NB4 (cell line): ENCODE measurements around the gene CCL20.

ENCODE experiments used
- POLR2A ChIP-seq: IDR thresholded peaks from 2 replicates; pipeline ENCODE4 v1.6.1; 2011; ENCODE audit warnings: mild to moderate bottlenecking; ENCODE audit not compliant: insufficient read length; ENCODE audit errors: extremely low read depth
- TF ChIP-seq, protein P1 (sequence below): IDR thresholded peaks from one replicate; pipeline ENCODE4 v1.5.1; 2012; ENCODE audit warnings: low read depth, low read length
- TF ChIP-seq, protein P2 (sequence below): IDR thresholded peaks from 2 replicates; pipeline ENCODE4 v1.6.1; 2011; ENCODE audit warnings: low read depth, low read length

DNA sequence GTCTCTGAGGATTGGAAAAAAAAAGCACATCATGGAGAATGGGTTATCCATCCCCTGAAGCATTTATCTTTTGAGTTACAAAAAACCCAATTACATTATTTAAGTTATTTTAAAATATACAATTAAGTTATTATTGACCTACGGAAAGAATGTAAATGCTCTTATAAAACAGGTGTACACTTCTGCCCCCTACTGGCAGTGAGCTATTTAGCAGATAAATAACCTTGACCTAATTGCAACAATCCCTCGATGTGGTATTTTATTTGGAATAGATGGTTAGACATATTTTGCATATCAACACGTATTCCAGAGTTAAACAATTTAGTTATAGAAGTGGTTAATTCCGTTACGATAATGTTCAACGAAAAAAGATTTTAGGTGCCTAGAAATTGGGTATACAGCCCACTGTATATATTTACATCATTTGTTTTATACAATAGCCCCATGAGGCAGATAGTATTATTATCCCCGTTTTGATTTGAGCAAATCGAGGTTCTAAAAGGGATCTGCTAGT, 48.6 kb downstream of the CCL20 start:
- TF ChIP-seq POLR2A: no peak
- TF ChIP-seq, protein P1, sequence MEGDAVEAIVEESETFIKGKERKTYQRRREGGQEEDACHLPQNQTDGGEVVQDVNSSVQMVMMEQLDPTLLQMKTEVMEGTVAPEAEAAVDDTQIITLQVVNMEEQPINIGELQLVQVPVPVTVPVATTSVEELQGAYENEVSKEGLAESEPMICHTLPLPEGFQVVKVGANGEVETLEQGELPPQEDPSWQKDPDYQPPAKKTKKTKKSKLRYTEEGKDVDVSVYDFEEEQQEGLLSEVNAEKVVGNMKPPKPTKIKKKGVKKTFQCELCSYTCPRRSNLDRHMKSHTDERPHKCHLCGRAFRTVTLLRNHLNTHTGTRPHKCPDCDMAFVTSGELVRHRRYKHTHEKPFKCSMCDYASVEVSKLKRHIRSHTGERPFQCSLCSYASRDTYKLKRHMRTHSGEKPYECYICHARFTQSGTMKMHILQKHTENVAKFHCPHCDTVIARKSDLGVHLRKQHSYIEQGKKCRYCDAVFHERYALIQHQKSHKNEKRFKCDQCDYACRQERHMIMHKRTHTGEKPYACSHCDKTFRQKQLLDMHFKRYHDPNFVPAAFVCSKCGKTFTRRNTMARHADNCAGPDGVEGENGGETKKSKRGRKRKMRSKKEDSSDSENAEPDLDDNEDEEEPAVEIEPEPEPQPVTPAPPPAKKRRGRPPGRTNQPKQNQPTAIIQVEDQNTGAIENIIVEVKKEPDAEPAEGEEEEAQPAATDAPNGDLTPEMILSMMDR: peak; percentile 71
- TF ChIP-seq, protein P2, sequence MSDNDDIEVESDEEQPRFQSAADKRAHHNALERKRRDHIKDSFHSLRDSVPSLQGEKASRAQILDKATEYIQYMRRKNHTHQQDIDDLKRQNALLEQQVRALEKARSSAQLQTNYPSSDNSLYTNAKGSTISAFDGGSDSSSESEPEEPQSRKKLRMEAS: no peak
